ENCODE results near the gene CADPS2. TPM values are rescaled to one million over a fixed set of nuclear protein-coding genes. Genes with fewer than 3 reads are reported as not detected.
"Not testable (repeated sequence)": the region's sequence is repeated elsewhere in the genome, so short reads cannot be mapped to it uniquely, and the experiment has no call there.

CADPS2 gene
- total and polyA plus RNA-seq, 7 donors: 1.5 to 3.6 (median 2.1) TPM

DNA sequence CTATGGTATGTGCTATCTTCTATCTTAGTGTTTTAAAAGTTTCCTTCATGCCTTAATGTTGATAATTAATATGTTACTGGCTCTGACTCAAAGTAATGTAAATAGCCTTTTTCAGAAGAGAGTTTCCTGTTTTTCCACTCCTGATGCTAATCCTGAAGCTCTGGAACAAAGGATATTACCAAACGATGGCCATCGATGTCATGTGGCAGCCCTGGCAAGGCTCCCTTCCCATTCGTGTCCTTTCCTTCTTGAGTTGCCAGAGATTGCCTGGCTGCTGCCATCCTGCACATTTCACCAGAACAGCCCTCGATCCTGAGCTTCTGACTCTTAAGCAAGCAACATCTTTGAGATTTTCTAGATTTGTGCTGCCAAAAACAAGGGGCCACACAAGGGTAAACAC is 233.4 kb downstream of the CADPS2 start:
- H3K36me3 ChIP-seq (ENCODE audit: insufficient read depth in 1 of 2, low read depth in 1 of 2): no peaks in the 10 kb centered on the region
- H3K27ac ChIP-seq: no peak overlapping the region
- ATAC-seq: no peak
- TF ChIP-seq, protein P1, sequence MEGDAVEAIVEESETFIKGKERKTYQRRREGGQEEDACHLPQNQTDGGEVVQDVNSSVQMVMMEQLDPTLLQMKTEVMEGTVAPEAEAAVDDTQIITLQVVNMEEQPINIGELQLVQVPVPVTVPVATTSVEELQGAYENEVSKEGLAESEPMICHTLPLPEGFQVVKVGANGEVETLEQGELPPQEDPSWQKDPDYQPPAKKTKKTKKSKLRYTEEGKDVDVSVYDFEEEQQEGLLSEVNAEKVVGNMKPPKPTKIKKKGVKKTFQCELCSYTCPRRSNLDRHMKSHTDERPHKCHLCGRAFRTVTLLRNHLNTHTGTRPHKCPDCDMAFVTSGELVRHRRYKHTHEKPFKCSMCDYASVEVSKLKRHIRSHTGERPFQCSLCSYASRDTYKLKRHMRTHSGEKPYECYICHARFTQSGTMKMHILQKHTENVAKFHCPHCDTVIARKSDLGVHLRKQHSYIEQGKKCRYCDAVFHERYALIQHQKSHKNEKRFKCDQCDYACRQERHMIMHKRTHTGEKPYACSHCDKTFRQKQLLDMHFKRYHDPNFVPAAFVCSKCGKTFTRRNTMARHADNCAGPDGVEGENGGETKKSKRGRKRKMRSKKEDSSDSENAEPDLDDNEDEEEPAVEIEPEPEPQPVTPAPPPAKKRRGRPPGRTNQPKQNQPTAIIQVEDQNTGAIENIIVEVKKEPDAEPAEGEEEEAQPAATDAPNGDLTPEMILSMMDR (IDR thresholded peaks at IDR 0.05): no peak
- intact Hi-C loops (cut with DNase I): no loop called here
- no peaks in the 10 kb centered on the region for H3K27me3 ChIP-seq (ENCODE audit: insufficient read depth in 3 of 3, low read length in 2 of 3)
- no peaks in the 10 kb centered on the region for H3K4me1 ChIP-seq
- H3K4me3 ChIP-seq: no peak overlapping the region
- no peaks in the 10 kb centered on the region for H3K9me3 ChIP-seq
- no peak for DNase-seq
- 13 to 32% (median 17%) methylated on average over 4 of the region's 4 CpGs for WGBS, 3 donors

DNA sequence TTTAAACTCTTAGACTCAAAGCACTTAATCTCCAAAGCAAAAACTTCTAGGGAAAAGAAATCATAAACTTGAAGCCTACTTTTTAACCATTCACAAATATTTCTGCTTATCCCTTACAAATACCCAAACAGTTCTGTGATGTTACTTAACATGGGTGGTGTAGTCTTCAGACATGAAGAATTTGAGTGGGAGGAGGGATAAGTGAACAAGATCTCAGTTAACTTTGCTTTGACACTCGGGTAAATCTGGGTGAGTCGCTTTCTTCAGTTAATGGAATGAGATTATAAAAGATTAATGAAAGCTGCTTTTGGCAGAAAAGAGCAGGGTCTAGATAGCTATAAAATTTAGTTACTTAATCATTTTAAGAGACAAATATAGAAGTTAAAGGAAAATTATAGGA is 234.8 kb downstream of the CADPS2 start:
- Histone ChIP-seq H3K27me3 (ENCODE audit: insufficient read depth in 3 of 3, low read length in 2 of 3) (no peaks in the 10 kb centered on the region), H3K27ac (no peak overlapping the region), H3K36me3 (ENCODE audit: insufficient read depth in 1 of 2, low read depth in 1 of 2) (no peaks in the 10 kb centered on the region), H3K9me3 (no peaks in the 10 kb centered on the region), H3K4me1 (no peaks in the 10 kb centered on the region), H3K4me3 (no peak overlapping the region)
- WGBS, 3 donors: 58 to 79% (median 67%) methylated on average over 2 of the region's 2 CpGs
- TF ChIP-seq, protein P1 (IDR thresholded peaks at IDR 0.05): no peak
- intact Hi-C loops (cut with DNase I): no loop called here
- ATAC-seq (no peak), DNase-seq (no peak)

DNA sequence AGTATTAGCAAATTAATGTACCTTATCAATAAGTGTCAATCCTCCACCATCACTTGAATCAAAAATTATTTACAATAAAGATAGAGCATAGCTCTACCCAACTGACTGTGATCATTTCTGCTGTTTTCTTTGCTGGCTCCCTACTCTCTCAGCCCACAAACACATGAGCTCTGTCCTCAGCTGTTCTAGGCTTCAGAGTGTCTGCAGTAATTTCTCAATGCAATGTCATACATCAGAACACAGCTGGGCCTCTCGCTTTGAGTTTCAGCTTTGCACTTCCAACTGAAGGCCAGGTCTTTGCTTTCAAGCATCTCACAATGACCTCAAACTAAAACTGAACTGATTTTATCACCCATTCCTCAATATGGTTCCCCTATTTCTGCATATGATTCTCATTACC is 243.0 kb downstream of the CADPS2 start:
- DNase-seq (no peak), ATAC-seq (no peak)
- 17 to 60% (median 41%) methylated on average over 1 of the region's 1 CpG for WGBS, 3 donors
- H3K4me1 ChIP-seq: no peaks in the 10 kb centered on the region
- no peak overlapping the region for H3K27ac ChIP-seq
- intact Hi-C loops (cut with DNase I): no loop called here
- H3K36me3 ChIP-seq (ENCODE audit: insufficient read depth in 1 of 2, low read depth in 1 of 2): no peaks in the 10 kb centered on the region
- no peaks in the 10 kb centered on the region for H3K27me3 ChIP-seq (ENCODE audit: insufficient read depth in 3 of 3, low read length in 2 of 3)
- TF ChIP-seq, protein P1 (IDR thresholded peaks at IDR 0.05): no peak
- no peaks in the 10 kb centered on the region for H3K9me3 ChIP-seq
- no peak overlapping the region for H3K4me3 ChIP-seq

DNA sequence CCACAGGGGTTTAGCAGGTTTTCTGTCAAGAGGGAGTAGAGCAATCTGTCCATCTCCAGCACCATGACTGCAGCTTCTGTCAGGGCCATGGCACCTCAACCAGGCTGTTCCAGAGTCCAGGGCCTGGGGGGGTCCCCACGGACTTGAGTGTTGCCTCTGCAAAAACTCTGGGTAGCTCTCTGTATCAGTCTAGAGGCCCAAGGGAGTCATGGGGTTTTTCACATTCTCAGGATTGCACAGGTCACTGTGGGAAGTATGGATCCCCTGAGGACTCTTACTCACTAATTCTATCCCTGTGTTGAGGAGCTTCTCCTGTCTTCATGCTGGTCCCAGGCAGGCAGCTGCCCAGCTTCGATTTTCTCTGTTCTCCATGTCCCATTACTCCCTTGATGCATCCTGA is 247.8 kb downstream of the CADPS2 start:
- ATAC-seq (no peak), DNase-seq (no peak)
- no peaks in the 10 kb centered on the region for H3K27me3 ChIP-seq (ENCODE audit: insufficient read depth in 3 of 3, low read length in 2 of 3)
- TF ChIP-seq, protein P1 (IDR thresholded peaks at IDR 0.05): no peak
- H3K36me3 ChIP-seq (ENCODE audit: insufficient read depth in 1 of 2, low read depth in 1 of 2): no peaks in the 10 kb centered on the region
- no peak overlapping the region for H3K4me3 ChIP-seq
- H3K27ac ChIP-seq: no peak overlapping the region
- 74 to 83% (median 77%) methylated on average over 2 of the region's 2 CpGs for WGBS, 3 donors
- intact Hi-C loops (cut with DNase I): no loop called here
- H3K4me1 ChIP-seq: no peaks in the 10 kb centered on the region
- no peaks in the 10 kb centered on the region for H3K9me3 ChIP-seq

GRCh38 chr7:122637784-122638183 is 248.5 kb downstream of the CADPS2 start:
- no peak overlapping the region for H3K27ac ChIP-seq
- no peak for DNase-seq
- TF ChIP-seq, protein P1 (IDR thresholded peaks at IDR 0.05): no peak
- no peaks in the 10 kb centered on the region for H3K36me3 ChIP-seq (ENCODE audit: insufficient read depth in 1 of 2, low read depth in 1 of 2)
- intact Hi-C loops (cut with DNase I): no loop called here
- no peak for ATAC-seq
- no peaks in the 10 kb centered on the region for H3K27me3 ChIP-seq (ENCODE audit: insufficient read depth in 3 of 3, low read length in 2 of 3)
- no peaks in the 10 kb centered on the region for H3K4me1 ChIP-seq
- 78 to 94% (median 91%) methylated on average over 2 of the region's 2 CpGs for WGBS, 3 donors
- no peak overlapping the region for H3K4me3 ChIP-seq
- no peaks in the 10 kb centered on the region for H3K9me3 ChIP-seq

DNA sequence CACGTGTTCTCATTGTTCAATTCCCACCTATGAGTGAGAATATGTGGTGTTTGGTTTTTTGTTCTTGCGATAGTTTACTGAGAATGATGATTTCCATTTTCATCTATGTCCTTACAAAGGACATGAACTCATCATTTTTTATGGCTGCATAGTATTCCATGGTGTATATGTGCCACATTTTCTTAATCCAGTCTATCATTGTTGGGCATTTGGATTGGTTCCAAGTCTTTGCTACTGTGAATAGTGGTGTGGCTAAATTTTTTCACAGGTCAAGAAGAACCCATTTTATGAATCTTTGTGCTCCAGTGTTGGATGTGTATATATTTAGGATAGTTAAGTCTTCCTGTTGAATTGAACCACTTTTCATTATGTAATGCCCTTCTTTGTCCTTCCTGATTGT is 250.8 kb downstream of the CADPS2 start:
- intact Hi-C loops (cut with DNase I): not testable (repeated sequence)

More for the DNA sequence above, 250.8 kb downstream of the CADPS2 start:
- ATAC-seq; H3K36me3 ChIP-seq (ENCODE audit: insufficient read depth in 1 of 2, low read depth in 1 of 2); H3K9me3 ChIP-seq; H3K4me3 ChIP-seq; H3K27ac ChIP-seq; H3K27me3 ChIP-seq (ENCODE audit: insufficient read depth in 3 of 3, low read length in 2 of 3); H3K4me1 ChIP-seq; DNase-seq: not testable (repeated sequence)
- 81 to 93% (median 92%) methylated on average over 2 of the region's 2 CpGs for WGBS, 3 donors

Measured in psoas muscle (tissue), 8 donors.